ENCODE measurements around the gene MCTP2. TPM values are rescaled to one million over a fixed set of nuclear protein-coding genes. Genes with fewer than 3 reads are reported as not detected.

MCTP2 gene
- total and polyA plus RNA-seq, 9 of the 15 experiments (the other 6 are each of a cell fraction or from before 2014, with no cell fraction given), result 0.07 TPM; not detected in 8

DNA sequence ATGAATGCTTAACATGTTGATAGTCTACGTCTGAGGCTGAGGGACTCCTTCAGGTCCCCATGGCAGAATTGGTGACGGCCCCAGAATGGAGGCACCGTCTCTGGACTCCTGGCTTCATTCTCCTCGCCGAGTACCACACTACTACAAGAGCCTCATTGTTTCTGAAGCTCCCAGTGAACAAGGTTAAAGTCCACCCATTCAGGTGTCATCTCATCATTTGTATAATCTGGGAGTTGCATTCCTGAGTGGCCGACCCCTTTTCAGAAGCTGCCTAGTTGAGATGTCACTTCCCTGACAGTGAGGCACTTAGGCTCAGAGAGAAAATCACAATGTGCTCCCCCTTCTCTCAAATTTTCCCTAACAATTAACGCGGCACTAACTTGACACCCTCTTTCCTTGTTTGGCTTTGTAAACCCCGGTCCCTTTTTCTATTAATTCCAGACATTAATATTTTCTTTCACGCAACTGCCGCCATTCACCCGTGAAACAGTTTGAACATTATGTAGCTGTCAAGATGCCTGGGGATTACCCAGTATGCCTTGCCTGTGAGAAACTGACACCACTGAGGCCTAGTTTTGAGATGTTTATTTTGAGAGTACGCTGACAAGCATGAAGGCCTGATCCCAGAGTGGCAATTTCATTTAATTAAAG, 105.6 kb downstream of the MCTP2 start (continued):
- TF ChIP-seq TGIF2 (CRISPR knock-in tag; IDR thresholded peaks at IDR 0.05), result no peak
- TF ChIP-seq, protein P1, sequence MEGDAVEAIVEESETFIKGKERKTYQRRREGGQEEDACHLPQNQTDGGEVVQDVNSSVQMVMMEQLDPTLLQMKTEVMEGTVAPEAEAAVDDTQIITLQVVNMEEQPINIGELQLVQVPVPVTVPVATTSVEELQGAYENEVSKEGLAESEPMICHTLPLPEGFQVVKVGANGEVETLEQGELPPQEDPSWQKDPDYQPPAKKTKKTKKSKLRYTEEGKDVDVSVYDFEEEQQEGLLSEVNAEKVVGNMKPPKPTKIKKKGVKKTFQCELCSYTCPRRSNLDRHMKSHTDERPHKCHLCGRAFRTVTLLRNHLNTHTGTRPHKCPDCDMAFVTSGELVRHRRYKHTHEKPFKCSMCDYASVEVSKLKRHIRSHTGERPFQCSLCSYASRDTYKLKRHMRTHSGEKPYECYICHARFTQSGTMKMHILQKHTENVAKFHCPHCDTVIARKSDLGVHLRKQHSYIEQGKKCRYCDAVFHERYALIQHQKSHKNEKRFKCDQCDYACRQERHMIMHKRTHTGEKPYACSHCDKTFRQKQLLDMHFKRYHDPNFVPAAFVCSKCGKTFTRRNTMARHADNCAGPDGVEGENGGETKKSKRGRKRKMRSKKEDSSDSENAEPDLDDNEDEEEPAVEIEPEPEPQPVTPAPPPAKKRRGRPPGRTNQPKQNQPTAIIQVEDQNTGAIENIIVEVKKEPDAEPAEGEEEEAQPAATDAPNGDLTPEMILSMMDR (IDR thresholded peaks at IDR 0.05 in 2 of 3, conservative IDR thresholded peaks at IDR 0.05 in 1 of 3; ENCODE audit: insufficient read depth in 2 of 3, low read depth in 1 of 3, low read length in 3 of 3), result no peak
- no peak for TF ChIP-seq ZNF561 (CRISPR knock-in tag; conservative IDR thresholded peaks at IDR 0.05)
- TF ChIP-seq ZNF75A (CRISPR knock-in tag; IDR thresholded peaks at IDR 0.05), result no peak

DNA sequence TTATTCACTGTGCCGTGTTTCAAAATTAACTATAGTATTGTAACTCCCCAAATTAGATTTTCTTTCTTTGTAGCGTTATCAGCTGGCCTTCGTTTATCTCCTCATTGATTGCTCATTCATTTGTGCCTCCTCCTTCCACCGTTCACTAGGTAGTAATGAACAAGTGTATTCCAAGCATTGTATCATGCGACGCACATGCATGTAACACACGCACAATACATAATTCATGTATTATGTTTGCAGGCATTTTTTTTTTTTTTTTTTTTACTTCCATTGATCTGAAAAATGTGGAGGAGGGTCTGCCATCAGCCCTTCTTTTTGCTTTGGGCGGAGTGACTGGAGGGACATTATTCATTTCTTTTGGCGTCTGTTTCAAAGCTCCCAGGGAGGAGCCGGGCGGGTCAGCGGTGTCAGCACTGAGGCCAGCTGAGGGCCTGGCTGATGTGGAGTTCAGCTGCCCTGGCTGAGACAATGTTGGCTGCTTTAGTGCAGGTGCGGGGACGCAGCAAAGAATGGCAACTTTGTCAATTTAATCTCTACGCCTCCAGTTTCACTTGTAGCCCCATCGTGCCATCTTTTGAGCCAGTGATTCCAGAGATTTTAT, 107.0 kb downstream of the MCTP2 start:
- DNase-seq (ENCODE audit: extremely low read depth in 1 of 4, low spot score in 3 of 4), result no peak
- intact Hi-C loops (cut with micrococcal nuclease), result no loop called here
- H4K20me1 ChIP-seq (replicated peaks; ENCODE audit: control insufficient read depth, insufficient read depth, low read length), result no peaks in the 10 kb centered on the region
- CTCF ChIA-PET (ENCODE audit: low intra/inter-chr PET ratio), result no interaction called here
- H3K27ac ChIP-seq (ENCODE audit: extremely low read depth, low read depth, low read length), result no peak overlapping the region
- no peaks in the 10 kb centered on the region for H3K79me2 ChIP-seq (ENCODE audit: control insufficient read depth, insufficient read depth, low read length)
- POLR2A ChIA-PET, result interaction anchor here (0.6 kb wide), 1 partner anchor 14 kb away, joined by 3 read pairs; no protein-coding TSS in a partner anchor
- H3K9me1 ChIP-seq (ENCODE audit: control insufficient read depth, insufficient read depth, low read length), result no peaks in the 10 kb centered on the region
- no peak overlapping the region for H2AFZ ChIP-seq (ENCODE audit: low read depth, low read length)
- WGBS (ENCODE audit: insufficient coverage, low coverage, missing lambda C conversion rate), result 2% methylated on average over 16 of the region's 16 CpGs
- no peaks in the 10 kb centered on the region for H3K9me3 ChIP-seq (replicated peaks; ENCODE audit: control insufficient read depth, insufficient read depth, low read depth, low read length)
- no peaks in the 10 kb centered on the region for H3K36me3 ChIP-seq (ENCODE audit: control insufficient read depth, insufficient read depth, low read length)
- no TSS peak for BruUV-seq (replicated peaks)
- no peak for FAIRE-seq
- H3K4me2 ChIP-seq (ENCODE audit: insufficient read depth, low read length), result no peak overlapping the region
- no peaks in the 10 kb centered on the region for H3K27me3 ChIP-seq (ENCODE audit: control insufficient read depth in 2 of 2, insufficient read depth in 2 of 2, low read length in 2 of 2)
- H3K9ac ChIP-seq (ENCODE audit: insufficient read depth in 1 of 2, low read depth in 2 of 2, low read length in 2 of 2), result no peak overlapping the region
- no peak overlapping the region for H3K4me3 ChIP-seq
- no peak for ATAC-seq
- in situ Hi-C loops (cut with MboI), result no loop called here
- no peaks in the 10 kb centered on the region for H3K4me1 ChIP-seq (replicated peaks in 1 of 2; ENCODE audit: control insufficient read depth in 2 of 2, insufficient read depth in 2 of 2, low read length in 2 of 2)
- TF ChIP-seq, protein P2, sequence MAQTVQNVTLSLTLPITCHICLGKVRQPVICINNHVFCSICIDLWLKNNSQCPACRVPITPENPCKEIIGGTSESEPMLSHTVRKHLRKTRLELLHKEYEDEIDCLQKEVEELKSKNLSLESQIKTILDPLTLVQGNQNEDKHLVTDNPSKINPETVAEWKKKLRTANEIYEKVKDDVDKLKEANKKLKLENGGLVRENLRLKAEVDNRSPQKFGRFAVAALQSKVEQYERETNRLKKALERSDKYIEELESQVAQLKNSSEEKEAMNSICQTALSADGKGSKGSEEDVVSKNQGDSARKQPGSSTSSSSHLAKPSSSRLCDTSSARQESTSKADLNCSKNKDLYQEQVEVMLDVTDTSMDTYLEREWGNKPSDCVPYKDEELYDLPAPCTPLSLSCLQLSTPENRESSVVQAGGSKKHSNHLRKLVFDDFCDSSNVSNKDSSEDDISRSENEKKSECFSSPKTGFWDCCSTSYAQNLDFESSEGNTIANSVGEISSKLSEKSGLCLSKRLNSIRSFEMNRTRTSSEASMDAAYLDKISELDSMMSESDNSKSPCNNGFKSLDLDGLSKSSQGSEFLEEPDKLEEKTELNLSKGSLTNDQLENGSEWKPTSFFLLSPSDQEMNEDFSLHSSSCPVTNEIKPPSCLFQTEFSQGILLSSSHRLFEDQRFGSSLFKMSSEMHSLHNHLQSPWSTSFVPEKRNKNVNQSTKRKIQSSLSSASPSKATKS (CRISPR knock-in tag; IDR thresholded peaks at IDR 0.05), result no peak
- TF ChIP-seq EWSR1 (IDR thresholded peaks at IDR 0.05; ENCODE audit: borderline replicate concordance, low read depth, partially characterized antibody) (no peak), ATF7 (IDR thresholded peaks at IDR 0.05) (no peak), MTA2 (IDR thresholded peaks at IDR 0.05; ENCODE audit: low read depth) (no peak), ZNF121 (CRISPR knock-in tag; conservative IDR thresholded peaks at IDR 0.05) (no peak), ZNF23 (CRISPR knock-in tag; IDR thresholded peaks at IDR 0.05) (no peak), PCBP2 (IDR thresholded peaks at IDR 0.05; ENCODE audit: low read depth, low read length, poor library complexity, severe bottlenecking) (no peak), JUND (IDR thresholded peaks at IDR 0.05; ENCODE audit: borderline replicate concordance, low read depth, low read length) (no peak), JUND (tag; IDR thresholded peaks at IDR 0.05; ENCODE audit: borderline replicate concordance, low read depth, low read length) (no peak)
- TF ChIP-seq, protein P3, sequence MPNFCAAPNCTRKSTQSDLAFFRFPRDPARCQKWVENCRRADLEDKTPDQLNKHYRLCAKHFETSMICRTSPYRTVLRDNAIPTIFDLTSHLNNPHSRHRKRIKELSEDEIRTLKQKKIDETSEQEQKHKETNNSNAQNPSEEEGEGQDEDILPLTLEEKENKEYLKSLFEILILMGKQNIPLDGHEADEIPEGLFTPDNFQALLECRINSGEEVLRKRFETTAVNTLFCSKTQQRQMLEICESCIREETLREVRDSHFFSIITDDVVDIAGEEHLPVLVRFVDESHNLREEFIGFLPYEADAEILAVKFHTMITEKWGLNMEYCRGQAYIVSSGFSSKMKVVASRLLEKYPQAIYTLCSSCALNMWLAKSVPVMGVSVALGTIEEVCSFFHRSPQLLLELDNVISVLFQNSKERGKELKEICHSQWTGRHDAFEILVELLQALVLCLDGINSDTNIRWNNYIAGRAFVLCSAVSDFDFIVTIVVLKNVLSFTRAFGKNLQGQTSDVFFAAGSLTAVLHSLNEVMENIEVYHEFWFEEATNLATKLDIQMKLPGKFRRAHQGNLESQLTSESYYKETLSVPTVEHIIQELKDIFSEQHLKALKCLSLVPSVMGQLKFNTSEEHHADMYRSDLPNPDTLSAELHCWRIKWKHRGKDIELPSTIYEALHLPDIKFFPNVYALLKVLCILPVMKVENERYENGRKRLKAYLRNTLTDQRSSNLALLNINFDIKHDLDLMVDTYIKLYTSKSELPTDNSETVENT (CRISPR knock-in tag; IDR thresholded peaks at IDR 0.05), result no peak

Measured in K562 (cell line).